Epidermal melanocyte (primary cell): Measurements from ENCODE around the gene CRELD2.
A peak's percentile ranks its signal among the peaks of the same experiment; 100 is the strongest.

Source experiments
- DNase-seq: peaks from one replicate; pipeline ENCODE4 v3.0.0; 2011; ENCODE audit warnings: low spot score; ENCODE audit not compliant: insufficient read length

The CRELD2 gene

DNA sequence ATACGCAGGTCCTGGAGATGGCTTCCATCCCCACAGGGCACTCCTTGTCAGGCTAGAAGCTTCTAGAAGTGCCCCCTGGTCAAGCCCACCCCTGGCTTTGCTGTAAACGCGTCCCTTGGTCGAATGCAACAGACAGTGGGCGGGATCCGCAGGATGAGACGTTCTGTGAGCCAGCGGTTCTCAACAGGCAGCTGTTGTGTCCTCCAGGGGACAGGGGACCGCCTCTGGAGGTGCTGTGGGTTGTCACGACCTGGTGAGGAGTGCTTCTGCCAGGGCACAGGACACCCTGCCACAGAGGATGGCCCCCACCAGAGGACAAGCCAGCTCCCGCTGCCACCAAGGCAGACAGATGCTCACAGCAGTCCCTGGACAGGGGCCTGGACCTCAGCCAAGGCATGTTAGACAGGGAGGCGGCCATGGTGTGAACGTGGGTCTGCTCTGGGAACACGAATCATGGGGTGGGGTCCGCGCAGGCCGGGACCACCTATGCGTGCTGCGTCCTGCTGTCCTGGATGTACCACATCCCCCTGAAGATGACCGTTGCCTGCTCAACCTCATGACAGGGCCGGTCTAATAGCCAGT lies 11.7 kb downstream of the CRELD2 start:
- DNase-seq: no peak

DNA sequence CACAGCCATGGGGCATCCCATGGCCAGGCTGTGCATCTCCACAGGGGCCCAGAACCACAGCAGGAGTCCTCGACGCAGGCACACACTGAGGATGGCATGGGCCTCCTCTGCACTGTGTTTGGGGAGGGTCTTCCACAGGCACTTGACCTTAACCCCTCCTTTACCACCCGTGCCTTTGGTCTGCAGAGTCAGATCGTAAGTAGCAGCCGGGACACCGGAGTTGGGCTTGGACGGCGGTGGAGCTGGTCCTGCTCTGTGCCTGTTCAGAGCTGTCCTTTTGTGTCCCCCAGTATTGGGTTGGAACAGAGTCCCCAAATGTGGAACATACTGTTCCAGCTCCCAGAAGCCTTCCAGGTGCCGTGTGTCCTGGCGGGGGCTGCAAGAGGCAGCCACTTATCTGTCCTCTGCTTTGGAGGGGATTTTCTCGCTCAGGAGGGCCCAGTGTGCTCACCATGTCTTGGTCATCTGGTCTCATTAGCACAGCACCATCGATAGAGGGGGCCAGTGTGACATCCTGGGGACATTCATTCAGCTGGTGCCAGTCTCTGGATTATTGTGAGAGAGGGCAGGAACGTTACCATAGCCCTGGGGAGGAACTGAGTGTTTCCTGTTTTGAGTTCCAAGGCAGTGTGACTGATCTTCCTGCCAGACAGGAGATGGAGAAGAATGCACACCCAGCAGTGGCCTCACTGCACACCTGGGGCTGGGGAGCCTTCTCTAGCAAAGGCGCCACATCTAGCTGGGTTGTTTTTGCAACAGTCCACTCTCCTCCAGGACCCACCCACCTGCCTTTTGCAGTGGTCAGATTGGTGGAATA lies 12.4 kb downstream of the CRELD2 start:
- no peak for DNase-seq

DNA sequence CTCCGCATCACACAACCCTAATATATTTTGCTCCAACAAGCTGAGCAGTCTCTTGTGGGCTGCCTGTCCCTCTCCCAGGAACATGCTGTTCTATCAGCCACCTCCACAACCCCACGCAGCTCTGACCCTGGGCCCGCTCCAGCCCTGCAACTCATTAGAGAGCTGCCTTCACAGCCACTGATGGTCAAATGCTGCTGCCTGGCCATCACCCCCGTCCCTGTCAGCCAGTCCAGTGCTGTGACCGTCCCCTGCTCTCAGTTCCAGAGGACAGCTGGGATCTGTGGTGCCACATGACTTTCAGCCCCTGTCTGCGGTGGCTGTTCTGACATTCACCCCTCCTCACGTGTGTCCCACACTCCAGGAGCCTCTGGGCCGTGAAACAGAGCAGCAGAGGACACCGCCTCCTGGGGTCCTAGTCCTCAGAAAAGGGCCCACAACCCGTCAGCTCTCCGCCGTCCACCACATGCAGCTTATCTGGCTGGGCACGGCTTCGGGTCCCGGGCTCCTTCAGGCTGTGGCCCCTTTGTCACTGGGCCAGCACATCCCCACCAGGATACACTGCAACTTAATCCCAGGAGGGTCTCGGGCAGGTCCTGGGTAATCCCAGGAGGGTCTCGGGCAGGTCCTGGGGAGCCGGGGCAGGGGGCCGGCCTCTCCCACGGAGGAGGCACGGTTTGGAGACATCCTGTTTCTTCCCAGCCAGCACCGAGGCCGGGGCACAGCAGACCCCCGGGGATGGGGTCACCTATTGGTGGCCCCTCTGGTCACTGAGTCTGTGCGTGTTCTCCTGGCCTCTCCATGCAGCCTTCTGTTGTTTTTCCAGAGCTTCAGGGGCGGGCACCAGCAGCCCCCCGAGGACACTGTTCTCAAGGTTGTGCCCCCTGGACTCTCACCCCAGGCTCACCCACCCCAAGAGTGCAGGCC lies 15.1 kb downstream of the CRELD2 start:
- DNase-seq: no peak

DNA sequence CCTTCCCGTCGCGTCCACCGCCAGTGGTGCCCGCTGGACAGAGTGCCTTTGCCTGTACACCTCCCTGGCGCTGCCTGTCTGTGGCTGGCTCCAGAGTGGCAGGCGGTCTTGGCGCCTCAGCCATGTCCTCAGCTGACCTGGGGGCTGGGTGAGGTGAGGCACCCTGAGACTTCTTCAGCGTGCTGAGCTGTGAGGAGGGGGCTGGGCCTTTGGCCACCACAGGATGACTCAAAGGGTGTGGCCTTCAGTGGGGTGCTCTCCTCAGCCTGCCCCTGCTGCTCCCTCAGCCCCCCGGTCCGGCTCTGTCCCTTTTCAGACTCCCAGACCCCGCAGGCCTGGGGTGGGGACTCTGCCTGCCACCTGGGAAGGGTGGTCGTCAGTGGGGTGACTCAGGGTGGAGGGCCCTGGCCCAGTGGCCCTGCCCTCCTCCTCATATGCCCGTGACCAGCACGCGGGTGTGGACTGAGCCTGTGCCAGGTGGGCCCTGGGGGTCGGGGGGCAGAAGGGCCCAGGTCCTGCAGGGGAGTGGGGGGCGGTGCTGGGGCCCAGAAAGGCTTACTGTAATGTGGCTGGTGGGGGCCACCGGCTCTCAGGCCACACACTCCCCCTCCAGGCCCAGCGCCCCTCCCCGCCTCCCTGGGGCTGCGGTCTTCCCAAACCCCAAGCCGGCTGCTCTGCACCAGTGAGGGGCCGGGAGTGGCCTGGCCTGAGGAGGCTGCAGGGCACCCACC lies 15.9 kb downstream of the CRELD2 start:
- no peak for DNase-seq

DNA sequence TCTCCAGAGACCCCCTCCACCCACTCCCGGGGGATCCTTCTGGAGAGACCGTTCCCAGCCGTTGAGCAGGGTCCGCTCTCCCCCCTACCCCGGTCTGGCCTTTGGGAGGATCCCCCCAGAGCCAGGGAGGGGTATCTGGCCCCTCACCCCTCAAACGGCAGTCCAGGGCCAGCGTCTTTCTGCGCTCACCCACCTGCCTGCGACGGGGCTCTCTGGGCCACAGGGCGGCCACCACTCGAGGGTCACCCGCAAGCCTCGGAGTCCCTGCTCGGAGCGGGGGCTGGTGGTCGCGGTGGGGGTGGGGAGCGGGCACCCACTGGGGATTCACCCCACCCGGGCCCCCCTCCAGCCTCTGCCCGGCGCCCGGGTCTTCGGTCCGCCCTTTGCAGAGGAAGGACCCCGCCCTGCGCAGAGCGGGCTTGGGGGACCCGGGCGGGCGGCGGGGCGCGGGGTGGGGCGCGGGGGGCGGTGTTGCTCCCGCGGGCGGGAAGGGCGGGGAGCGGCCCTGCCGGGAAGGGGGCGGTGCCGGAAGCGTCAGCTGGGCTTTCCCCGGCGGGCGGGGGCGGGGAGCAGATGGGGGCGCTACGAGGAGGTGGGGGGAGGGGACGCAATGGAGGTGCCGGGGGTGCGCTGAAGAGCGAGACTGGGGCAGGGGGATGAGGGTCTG lies 16.6 kb downstream of the CRELD2 start:
- no peak for DNase-seq

DNA sequence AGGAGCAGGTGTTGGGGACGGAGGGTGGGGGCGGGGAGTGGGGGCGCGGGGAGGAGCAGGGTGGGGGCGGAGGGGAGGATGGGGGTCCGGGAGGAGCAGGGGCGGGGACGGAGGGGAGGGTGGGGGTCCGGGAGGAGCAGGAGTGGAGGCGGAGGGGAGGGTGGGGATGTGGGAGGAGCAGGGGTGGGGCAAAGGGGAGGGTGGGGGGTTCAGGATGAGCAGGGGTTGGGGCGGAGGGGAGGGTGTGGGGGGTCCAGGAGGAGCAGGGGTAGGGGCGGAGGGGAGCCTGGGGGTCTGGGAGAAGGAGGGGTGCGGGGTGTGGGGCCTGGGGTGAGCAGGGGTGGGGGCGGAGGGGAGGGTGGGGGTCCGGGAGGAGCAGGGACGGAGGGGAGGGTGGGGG lies 17.1 kb downstream of the CRELD2 start:
- DNase-seq: no peak

DNA sequence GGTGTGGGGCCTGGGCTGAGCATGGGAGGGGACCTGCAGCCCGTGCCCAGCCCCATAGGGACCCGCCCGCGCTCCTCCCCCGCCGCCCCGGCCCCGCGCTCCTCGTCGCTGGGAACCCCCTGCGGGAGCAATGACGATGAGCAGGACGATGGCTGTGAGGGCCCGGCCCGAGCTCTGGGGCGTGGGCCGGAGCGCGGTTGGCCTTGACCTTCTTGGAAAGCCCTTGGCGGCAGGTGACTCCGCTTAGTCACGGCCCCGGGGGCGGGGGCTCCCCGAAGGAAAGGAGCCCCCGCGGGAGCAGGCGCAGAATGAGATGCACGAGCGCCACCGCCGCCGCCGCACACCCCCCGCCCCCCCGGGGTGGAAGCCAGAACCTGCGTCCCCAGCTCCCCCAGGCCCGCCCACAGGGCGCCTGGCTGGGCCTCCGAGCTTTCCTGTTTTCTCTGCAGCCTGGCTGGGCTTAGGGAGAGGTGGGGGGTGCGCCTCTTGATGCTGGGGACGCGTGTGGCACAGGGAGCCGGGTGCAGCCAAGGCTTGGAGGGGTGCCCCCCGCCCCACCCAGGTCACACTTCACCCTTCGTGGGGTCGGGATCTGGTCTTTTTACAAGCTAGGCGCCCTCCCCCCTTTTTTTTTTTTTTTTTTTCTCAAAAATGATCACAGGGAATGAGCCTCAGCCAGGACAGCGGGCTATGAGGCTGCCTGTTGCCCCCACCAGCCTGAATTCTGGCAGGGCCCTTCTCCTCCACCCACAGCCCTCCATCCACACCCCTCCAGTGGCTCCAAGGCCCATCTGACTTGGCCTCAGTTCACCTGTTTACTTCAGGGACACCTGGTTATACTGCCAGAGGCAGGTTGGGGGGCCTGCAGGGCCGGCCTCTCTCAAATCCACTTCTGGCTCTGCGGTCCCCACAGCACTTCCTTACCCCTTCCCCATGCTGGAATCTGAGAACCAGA lies 17.9 kb downstream of the CRELD2 start:
- DNase-seq: no peak

DNA sequence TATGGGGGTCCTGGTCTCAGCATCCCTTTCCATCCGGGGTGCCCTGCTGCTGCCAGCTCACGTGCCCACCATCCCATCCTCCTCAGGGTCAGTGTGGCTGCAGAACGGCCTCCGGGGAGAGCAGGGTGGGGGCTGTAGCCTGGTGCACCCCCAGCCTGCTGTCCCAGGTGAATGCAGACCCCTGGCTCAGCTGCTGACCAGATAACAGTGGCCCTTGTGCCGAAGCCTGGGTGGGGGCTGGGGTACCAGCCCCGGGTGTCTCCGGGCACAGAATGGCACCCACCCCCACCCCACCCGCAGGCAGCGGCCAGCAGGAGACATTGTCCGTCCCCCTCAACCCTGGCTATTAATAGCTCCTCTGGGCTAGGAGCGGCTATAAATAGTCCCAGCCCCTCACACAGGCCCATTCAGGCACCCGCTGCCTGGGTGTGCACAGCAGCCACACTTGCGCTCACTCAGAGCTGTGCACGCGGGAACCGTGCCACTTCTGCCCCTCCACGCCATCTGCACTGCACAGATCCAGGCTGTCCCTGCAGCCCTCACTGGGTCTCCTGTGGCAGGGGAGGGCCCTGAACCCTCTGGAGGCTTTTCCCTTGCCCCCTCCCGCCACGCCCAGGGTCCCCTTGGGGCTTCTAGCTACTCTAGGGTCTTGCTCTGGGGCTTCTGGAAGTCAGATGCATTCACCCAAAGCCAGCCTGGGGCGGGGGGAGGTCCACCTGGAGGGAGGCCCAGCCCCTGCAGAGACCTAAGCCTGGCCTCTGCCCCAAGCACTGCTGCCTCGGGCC lies 18.7 kb downstream of the CRELD2 start:
- DNase-seq: no peak

DNA sequence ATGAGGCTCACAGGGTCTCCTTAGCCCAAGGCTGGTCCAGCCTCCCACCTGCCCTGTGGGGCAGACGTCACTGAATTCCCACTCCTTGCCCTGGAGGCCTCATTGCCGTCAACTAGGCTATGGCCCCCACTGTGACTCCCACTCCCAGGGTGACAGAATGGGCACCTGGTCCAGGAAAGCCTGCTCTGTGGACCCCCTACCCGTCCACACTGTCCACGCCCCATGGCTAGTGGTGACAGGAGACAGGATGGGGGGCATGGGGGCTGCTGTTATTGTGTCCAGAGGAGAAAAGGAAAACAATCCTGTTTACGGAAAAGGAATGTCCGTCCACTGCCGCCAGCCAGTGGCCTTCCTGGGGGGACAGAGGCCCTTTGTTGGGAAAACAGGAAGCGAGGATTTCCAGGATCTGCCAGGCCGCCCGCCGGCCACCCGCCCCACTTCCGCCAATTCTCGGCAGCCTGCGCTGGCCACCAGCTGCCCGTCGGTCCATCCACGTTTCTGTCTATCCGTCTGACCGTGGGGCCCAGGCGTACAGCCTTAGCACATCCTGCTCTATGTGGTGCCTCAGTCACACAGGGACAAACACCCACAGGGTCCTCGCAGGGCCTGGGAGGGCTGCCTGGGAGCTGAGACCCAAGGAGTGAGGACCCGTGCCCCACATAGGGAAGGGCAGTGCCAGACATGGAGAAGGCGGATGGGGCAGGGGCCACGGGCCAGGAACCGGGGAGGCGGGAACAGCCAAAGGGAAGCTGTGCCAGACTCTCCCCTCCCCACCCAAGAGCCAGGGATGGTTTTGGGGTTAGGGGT lies 19.5 kb downstream of the CRELD2 start:
- peak; percentile 80 for DNase-seq

DNA sequence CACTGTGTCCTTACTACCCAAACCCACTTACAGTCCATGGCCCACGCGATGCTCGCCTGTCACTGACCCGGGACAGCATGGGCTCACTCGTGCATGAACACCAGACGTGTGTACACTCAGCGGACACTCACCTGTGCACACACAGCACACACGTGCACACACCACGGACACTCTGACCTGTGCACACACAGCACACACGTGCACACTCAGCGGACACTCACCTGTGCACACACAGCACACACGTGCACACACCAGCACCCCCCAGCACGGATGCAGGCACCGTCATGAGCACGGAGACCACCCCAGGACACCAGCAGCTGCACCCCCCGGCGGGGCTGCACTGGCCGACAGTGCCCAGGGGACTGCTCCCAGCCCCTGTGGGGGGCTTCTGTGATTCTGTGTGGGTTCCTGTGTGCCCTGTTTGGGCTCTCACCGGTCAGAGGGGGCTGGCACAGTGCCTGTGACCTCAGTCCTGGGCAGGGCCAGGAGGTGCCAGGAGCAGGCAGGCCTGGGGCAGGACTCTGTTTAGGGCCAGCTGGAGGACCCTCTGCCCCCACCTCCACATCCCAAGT lies 20.2 kb downstream of the CRELD2 start:
- no peak for DNase-seq

DNA sequence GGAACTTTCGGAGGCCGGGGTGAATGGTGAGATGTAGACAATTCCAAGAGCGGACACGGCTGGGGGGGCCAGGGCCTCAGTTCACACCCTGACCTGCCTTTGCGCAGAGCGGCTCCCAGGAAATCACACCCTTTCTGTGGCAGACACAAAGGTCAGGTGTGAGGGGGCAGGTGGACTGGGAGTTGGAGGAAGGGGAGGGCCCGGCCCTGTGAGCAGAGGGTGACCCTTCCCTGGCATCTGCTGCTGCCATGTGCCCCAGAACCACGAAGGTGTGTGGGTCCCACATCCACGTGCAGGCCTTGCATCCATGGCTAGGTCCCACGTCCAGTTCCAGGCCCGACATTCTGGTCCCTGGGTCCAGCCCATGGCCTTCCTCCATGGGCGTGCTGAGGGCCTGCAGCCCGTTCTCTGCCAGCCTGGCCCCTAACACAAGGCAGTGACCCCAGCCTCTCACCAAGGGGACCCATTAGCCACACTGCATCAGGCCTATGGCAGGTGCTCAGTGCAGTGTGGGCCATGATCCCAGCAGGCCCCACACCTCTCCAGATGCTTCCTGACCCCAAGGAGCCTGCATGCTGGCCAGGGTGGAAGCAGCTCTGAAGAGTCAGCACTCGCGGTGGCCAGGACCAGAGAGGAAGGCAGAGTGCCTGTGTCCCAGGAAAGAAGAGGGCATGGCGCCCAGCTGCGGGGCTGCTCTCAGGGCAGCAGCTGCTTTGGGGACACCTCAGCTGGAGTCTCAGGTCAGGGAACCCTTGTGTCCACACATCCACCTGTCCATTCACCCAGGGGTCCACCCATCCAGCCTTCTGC lies 23.3 kb downstream of the CRELD2 start:
- no peak for DNase-seq

DNA sequence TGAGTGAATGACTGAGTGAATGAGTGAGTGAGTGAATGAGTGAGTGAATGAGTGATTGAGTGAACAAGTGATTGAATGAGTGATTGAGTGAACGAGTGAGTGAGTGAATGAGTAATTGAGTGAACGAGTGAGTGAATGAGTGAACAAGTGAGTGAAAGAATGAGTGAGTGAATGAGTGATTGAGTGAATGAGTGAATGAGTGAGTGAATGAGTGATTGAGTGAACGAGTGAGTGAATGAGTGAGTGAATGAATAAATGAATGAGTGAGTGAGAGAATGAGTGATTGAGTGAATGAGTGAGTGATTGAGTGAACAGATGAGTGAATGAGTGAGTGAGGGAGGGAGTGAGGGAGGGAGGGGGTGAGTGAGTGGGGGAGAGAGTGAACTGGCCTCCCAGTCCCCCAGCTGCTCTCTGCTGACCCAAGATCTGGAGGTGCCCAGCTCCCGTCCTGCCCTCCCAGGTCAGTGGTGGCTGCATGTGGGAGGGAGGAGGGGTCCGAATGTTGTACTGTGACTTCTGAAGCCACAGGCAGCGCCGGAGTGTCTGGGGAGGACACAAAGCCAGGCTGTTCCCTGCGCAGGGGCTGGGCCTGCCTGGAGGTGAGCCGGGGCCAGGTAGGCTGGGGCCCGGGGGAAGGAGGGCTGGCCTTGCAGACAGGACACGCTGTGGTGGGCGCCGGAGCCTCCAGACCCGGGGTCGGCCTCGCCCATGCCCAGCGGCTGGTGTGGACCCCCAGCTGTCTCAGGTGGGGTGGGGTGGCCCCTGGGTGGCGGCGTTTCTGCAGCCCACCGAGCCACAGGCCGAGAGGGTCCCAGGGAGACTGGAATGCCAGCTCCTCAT lies 24.4 kb downstream of the CRELD2 start:
- no peak for DNase-seq

DNA sequence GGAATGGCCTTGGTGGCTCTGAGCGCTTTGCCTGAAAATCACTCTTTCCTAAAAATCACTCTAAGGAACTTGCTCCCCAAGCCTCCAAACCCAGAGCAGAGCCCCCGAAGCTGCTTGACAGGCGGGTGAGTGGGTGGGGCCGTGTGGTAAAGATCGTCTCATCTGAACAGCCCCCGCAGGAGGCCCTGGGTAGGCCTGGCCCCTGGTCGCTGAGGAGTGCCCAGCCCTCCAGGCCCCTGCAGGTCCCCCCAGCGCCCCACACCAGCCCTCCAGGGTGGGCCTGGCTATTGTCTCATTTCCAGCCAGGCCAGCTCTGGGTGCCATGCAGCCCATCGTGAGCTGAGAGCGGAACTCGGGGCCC lies 25.0 kb downstream of the CRELD2 start:
- no peak for DNase-seq

DNA sequence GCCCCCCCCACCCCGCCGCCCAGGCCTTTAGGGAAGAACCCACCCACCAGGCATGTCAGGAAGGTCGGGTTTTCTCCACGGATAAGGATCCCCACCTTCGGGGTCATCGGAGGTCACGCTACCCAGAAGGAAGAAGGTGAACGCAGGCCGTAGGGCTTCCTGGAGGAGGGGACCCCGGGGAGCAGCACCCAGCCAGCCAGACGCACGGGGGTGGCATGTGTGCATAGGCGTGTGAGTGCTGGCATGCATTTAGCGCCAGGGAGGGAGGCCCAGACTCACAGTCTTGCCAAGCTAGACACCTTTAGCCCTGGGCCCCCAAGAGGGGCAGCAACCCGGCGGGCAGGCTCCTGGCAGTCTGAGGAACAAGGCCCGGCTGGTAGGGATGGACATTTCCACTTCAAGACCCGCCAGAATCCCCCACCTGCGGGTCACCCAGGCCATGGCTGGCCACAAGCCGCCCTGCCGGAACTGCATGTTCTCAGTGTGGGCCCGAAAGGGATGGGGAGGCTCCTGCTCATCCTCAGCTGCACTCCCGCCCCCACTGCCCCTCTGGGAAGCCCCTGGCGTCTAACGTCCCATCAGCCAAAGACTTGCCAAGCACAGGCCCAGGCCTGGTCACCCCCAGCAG lies 25.5 kb downstream of the CRELD2 start:
- DNase-seq: no peak

DNA sequence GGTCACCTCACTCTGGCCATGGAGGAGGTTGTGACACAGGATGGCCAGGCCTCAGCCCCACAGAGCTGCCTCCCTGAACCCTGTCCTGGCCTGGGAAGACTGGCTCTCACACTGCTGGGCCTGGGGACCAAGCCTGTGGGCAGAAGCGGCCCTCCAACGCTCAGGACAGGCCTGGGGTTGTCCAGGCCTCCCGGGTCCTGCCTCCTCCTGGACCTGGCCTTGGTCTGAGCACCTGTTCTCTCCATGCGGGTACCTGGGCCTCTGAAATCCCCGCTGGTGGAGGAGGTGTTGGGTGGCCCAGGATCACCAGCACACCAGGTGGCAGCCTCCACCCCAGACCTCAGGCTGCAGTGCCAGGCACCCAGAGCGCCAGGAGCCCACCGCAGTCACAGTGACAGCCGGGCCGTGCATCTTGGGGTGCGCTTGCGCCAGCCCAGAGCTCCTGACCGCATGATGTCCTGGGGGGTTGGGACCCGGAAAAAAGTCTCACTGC lies 26.0 kb downstream of the CRELD2 start:
- DNase-seq: no peak
